Measurements from ENCODE around the gene GIT2. TPM values are rescaled to one million over a fixed set of nuclear protein-coding genes. Genes with fewer than 3 reads are reported as not detected.
A peak's percentile ranks its signal among the peaks of the same experiment; 100 is the strongest.

Gene GIT2
- total RNA-seq, 1 experiment from 2014 or later = 21.7 TPM

- ATAC-seq = no peak
- ChIA-PET POLR2A (no interaction called here), CTCF (interaction anchor here (1.0 kb wide), 1 partner anchor 14 kb away, joined by 3 read pairs; no protein-coding TSS in a partner anchor)
- H3K4me1 Mint-ChIP-seq = peaks cover 18% of the 10 kb centered on the region
- H3K4me3 Mint-ChIP-seq = no peak overlapping the region
- peaks cover 22% of the 10 kb centered on the region; the same call in 1 of the 2 replicates for H3K36me3 Mint-ChIP-seq
- H3K9me3 Mint-ChIP-seq = no peaks in the 10 kb centered on the region
- peak overlapping the region; percentile 68 for H3K27ac Mint-ChIP-seq
- TF ChIP-seq ZNF671 (CRISPR knock-in tag; IDR thresholded peaks at IDR 0.05) = no peak
- TF ChIP-seq IRF1 (CRISPR knock-in tag; IDR thresholded peaks at IDR 0.05) = no peak
- TF ChIP-seq ZBTB21 (CRISPR knock-in tag; IDR thresholded peaks at IDR 0.05; ENCODE audit: borderline replicate concordance) = no peak
- no peak for TF ChIP-seq FOXP4 (CRISPR knock-in tag; IDR thresholded peaks at IDR 0.05)
- no peak for TF ChIP-seq SP1 (CRISPR knock-in tag; conservative IDR thresholded peaks at IDR 0.05)
- no peak for TF ChIP-seq TP53 (CRISPR knock-in tag; IDR thresholded peaks at IDR 0.05)
- TF ChIP-seq JAZF1 (CRISPR knock-in tag; IDR thresholded peaks at IDR 0.05) = no peak
- DNase-seq (ENCODE audit: low spot score) = no peak
- H3K27me3 Mint-ChIP-seq (ENCODE audit: low read depth) = no peaks in the 10 kb centered on the region; the same call in 1 of the 2 replicates
Measured at GRCh38 chr12:110038741-110039084, 42.5 kb upstream of the GIT2 start.

- peaks cover 13% of the 10 kb centered on the region for H3K4me1 Mint-ChIP-seq
- no peaks in the 10 kb centered on the region for H3K27me3 Mint-ChIP-seq (ENCODE audit: low read depth)
- H3K4me3 Mint-ChIP-seq = no peak overlapping the region
- no peaks in the 10 kb centered on the region for H3K9me3 Mint-ChIP-seq
- ChIA-PET POLR2A (no interaction called here), CTCF (no interaction called here)
- H3K36me3 Mint-ChIP-seq = peaks cover 25% of the 10 kb centered on the region; the same call in 1 of the 2 replicates
- DNase-seq (ENCODE audit: low spot score) (no peak), ATAC-seq (no peak)
- TF ChIP-seq ZNF281 (CRISPR knock-in tag; IDR thresholded peaks at IDR 0.05) = no peak
- no peak for TF ChIP-seq CREB1 (CRISPR knock-in tag; IDR thresholded peaks at IDR 0.05)
- TF ChIP-seq ZNF671 (CRISPR knock-in tag; IDR thresholded peaks at IDR 0.05) = no peak
- no peak for TF ChIP-seq IRF1 (CRISPR knock-in tag; IDR thresholded peaks at IDR 0.05)
- no peak for TF ChIP-seq SP1 (CRISPR knock-in tag; conservative IDR thresholded peaks at IDR 0.05)
- TF ChIP-seq IRF2 (CRISPR knock-in tag; IDR thresholded peaks at IDR 0.05; ENCODE audit: borderline replicate concordance, low read depth) = no peak
- TF ChIP-seq CREM (CRISPR knock-in tag; IDR thresholded peaks at IDR 0.05) = no peak
- H3K27ac Mint-ChIP-seq = no peak overlapping the region
Measured at GRCh38 chr12:110037315-110037714, 41.1 kb upstream of the GIT2 start.

GRCh38 chr12:110035534-110036104 lies 39.5 kb upstream of the GIT2 start:
- POLR2A ChIA-PET = no interaction called here
- H3K4me3 Mint-ChIP-seq = no peak overlapping the region

GRCh38 chr12:110033888-110034287 lies 37.7 kb upstream of the GIT2 start:
- Mint-ChIP-seq H3K27ac (no peak overlapping the region; the same call in 1 of the 2 replicates), H3K27me3 (ENCODE audit: low read depth) (no peaks in the 10 kb centered on the region), H3K36me3 (peaks cover 21% of the 10 kb centered on the region), H3K4me3 (no peak overlapping the region), H3K4me1 (peaks cover 3% of the 10 kb centered on the region), H3K9me3 (no peaks in the 10 kb centered on the region)
- ChIA-PET CTCF (no interaction called here), POLR2A (no interaction called here)
- ATAC-seq (no peak), DNase-seq (ENCODE audit: low spot score) (no peak)
- TF ChIP-seq ATF1 (CRISPR knock-in tag; IDR thresholded peaks at IDR 0.05) = no peak
- no peak for TF ChIP-seq ZNF423 (CRISPR knock-in tag; IDR thresholded peaks at IDR 0.05)
- no peak for TF ChIP-seq ETV6 (CRISPR knock-in tag; IDR thresholded peaks at IDR 0.05)
- no peak for TF ChIP-seq SMAD3 (CRISPR knock-in tag; IDR thresholded peaks at IDR 0.05; ENCODE audit: borderline replicate concordance)
- no peak for TF ChIP-seq RELA (CRISPR knock-in tag; IDR thresholded peaks at IDR 0.05; ENCODE audit: borderline replicate concordance)
- no peak for TF ChIP-seq NFYB (CRISPR knock-in tag; conservative IDR thresholded peaks at IDR 0.05; ENCODE audit: low read depth)
- no peak for TF ChIP-seq ATF3 (CRISPR knock-in tag; conservative IDR thresholded peaks at IDR 0.05)
- no peak for TF ChIP-seq CTCF (IDR thresholded peaks at IDR 0.05)

More at GRCh38 chr12:110035534-110036104, 39.5 kb upstream of the GIT2 start:
- TF ChIP-seq GABPB1 (CRISPR knock-in tag; IDR thresholded peaks at IDR 0.05) (0 out of 2 replicates have a peak, but pooled peaks have one; percentile 29), TCF7 (CRISPR knock-in tag; IDR thresholded peaks at IDR 0.05; ENCODE audit: low read depth) (no peak)
- Mint-ChIP-seq H3K27me3 (ENCODE audit: low read depth) (no peaks in the 10 kb centered on the region), H3K4me1 (peaks cover 13% of the 10 kb centered on the region), H3K27ac (no peak overlapping the region), H3K36me3 (peaks cover 17% of the 10 kb centered on the region; the same call in 1 of the 2 replicates), H3K9me3 (no peaks in the 10 kb centered on the region)
- no peak for DNase-seq (ENCODE audit: low spot score)
- ATAC-seq = no peak
- CTCF ChIA-PET = interaction anchor here (1.0 kb wide), 1 partner anchor 11 kb away, joined by 3 read pairs; no protein-coding TSS in a partner anchor

Measured in WTC11 (cell line).